GM19240 (cell line): ENCODE measurements around the gene RNF19B.
A peak's percentile ranks its signal among the peaks of the same experiment; 100 is the strongest.

Source experiments
- DNase-seq: peaks from one replicate; pipeline ENCODE4 v3.0.0; 2011; ENCODE audit warnings: low spot score; ENCODE audit not compliant: insufficient read length

Gene RNF19B

DNA sequence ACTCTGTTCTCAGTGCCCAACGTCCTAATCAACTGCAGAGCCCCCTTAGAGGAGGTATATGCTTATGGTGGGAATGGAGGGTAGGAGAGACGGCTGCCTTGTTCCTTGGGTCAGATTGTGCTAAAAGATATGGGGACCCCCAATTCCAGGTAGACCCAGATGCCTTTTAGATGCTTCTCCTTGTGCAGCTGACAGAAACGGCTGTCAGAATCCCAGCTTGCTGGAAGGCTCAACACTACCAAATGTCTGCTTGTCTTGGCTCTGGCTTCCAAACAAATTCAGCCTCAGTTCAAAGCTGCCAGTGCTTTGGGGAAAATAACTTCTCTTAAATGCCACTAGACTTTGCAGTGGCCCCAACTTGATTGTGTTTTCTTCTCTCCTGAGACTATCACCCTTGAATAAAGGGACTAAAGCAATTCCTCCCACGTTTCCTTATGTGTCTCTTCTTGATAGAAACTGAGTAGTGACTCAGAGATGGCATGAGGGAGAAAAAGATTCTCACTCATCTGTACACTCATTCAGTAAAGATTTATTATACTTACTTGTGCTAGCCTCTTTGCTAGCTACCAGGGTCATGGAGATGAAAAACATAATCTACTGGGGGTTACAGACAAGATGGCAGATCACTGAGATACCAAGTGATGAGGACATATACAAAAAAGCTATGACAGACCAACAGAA is 3.4 kb upstream of the RNF19B start:
- no peak for DNase-seq

DNA sequence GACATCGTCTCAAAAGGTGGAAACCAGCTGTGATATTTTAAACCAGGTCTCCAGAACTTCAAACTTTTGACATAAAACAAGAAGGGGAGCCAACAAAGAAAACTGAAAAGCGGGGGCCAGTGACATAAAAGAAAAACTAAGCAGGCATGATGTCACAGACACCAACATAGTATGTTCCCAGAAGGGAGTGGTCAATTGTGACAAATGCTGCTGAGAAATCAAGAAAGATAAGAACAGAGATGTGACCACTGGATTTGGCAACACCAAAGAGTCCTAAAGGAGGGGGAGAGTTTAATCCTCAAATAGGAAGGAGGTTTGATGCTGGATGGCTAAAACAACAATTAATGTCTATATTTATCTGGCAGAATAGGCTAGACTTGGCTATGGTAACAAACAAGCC is 2.3 kb upstream of the RNF19B start:
- DNase-seq: no peak

DNA sequence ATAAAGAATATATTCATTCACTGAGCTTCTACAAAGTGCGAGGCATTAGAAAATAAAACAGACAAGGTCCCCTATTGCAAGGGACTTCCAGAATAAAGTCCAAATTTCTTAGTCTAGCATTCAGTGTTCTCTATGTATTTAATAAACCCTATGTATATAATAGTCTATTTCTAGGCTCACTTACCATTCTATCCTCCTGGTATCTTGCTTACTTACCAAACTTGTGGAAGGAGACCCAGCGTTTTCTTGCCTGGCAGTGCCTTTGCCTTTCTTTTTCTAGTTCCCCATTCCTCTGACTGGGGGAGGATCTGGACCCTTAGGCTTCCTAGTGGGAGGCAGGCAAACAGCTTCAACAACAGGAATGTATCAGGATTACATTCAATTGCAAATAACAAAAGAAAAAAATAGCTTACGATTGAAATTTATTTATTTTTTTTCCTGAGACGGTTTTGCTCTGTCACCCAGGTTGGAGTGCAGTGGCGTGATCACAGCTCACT is 690 bp upstream of the RNF19B start:
- DNase-seq: no peak

DNA sequence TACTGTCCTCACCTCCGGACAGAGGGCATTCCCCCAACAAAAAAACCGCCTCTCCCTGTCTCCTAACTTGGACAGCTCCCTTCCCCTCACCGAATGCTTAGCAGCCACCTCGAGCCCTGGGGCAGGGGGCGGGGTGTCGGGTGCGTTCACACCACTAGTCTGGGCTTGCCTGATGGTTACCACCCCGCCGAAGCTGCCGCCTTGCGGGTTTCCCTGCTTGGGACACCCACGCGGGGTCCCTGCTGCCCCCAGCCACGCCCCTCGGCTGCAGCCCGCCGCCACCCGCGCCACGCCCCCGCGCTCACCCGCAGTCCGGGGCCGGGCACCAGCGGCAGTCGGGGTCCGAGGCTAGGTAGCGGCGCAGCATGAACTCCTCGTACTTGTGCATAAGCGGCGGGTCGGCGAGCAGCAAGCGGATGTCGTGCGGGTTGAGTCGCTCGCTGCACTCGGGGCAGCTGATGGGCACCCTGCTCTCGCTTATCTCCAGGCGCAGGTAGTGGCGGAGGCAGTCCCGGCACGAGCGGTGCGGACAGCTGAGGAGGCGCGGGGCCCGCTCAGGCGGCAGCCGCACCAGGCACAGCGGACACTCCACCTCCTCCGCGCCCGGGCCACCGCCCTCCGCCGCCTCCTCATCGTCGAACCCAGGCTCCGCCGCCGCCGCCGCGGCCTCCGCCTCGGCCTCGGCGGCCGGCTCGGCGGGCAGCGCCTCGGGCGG is 706 bp downstream of the RNF19B start:
- peak; percentile 40 for DNase-seq

DNA sequence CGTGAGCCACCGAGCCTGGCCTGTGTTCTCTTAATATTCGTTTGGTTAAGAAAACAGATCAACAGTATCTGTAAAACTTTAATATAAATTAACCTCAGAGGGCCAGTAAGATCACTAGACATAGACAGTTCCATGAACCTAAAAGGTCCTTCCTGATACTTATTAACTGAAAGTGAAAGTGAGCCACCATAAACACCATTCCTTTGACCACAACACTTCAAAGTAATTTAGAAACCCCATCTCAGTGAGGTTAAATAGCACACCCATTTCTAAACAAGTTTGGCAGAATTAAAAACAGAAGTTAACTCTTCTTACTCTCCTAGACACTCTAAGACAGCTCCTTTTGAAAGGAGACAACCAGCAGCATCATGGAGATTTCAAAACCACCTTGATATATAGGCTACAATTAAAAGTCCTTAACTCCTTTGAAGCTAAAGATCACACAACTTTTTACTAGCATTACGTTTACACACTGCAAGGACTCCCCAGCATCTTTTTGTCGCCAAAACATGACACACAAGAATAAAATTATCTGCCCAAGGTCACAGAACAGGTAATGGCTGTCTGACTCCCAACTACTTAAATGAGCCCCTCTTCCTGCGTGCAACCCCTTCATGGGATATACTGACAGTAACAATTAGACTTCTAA is 2.2 kb downstream of the RNF19B start:
- peak; percentile 41 for DNase-seq

DNA sequence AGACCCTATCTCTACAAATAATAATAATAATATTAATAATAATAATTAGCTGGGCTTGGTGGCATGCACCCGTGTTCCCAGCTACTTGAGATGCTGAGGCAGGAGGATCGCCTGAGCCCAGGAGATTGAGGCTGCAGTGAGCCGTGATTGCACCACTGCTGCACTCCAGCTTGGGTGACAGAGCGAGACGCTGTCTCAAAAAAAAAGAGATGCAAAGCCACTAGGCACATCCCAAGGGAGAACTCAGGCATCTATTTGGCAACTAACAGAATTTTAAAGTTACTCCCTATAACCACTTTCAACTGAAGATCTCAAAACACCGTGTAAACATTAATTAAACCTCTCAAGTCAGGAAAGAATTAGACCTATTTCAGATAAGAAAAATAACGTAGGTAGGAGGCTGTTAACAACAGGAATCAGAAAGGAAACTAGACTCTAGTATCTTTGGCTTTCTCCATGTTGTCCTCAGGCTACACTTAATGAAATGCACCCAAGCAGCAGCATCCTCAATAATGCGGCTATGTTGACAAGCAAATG is 3.7 kb downstream of the RNF19B start:
- DNase-seq: no peak

DNA sequence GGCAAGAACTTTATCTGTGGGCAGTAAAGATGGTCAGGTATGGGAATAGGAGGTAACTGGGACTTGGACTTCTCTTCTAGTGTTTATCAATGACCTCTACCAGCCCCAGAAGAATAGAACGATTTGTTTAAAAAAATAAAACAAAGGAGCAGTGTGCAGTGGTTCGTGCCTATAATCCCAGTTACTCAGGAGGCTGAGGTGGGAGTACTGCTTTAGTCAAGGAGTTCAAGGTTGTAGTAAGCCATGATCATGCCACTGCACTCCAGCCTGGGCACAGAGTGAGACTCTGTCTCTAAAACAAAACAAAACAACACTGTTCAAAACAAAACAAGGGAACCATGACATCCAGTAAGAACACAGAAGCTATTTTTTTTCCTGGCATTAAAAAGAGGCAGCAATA is 4.3 kb downstream of the RNF19B start:
- no peak for DNase-seq

DNA sequence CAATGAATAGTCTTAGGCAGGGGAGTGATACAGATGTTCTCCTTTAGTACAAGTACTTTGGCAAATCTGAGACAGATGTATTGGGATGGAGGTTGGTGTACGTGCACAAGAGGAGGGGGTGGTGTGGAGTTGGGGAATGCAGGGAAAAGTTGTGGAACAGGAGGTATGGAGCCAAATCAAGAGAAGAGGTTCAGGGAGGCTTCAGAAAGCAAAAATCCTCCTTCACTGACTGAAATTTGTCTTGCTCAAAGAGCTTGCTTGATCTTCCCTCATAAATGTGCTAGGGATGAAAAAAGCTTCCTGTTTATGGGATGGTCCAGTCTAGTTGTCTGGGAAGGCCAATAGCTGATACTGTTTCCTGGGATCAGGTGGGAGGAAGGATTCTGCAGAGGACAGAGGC is 5.8 kb downstream of the RNF19B start:
- DNase-seq: no peak

DNA sequence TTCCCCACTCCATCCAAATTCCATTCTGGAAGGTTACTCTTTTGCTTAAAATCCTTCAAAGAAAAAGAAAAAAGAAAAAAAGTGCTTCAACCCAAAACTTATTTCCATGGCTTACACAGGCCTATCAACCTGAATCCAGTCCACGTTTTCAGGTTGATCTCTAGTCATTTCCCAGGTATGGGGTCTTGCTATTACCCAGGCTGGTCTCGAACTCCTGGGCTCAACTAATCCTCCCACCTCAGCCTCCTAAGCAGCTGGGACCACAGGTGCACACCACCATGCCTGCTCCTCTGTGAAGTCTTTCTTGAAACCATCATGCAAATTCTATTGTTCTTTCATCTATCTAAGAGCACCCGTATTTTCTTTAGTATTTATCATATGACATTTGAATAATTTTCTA is 7.6 kb downstream of the RNF19B start:
- no peak for DNase-seq

DNA sequence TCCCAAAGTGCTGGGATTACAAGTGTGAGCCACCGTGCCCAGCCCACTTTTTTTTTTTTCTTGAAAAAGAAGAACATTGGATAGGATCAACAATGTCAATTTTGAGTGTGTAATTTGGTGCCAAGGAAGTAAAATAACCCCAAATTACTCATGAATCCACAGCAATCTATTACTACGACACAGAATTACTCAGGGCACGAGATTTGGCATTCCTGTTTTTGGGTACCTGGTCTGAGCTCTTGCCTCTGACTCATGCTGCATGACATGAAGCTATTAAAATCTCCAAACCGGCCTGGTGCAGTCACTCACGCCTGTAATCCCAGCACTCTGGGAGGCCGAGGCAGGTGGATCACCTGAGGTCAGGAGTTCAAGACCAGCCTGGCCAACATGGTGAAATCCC is 10.4 kb downstream of the RNF19B start:
- no peak for DNase-seq

DNA sequence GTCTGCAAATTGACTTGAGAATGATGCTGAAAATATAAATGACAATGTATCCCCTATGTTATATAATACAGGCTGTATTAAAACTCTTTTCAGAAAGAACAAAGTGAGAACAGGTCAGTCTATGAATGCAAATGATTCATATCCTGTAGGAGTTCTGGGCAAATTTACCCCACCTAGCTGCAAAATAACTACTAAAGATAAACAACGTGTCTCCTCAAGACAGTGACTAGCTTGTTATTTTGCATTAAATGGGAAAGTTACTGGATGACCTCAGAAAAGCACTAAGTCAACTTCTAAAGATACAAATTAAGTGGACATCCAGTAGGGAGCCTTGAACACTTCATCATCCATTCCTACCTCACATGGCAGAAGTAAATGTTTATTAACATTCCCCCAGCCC is 11.1 kb downstream of the RNF19B start:
- DNase-seq: no peak

DNA sequence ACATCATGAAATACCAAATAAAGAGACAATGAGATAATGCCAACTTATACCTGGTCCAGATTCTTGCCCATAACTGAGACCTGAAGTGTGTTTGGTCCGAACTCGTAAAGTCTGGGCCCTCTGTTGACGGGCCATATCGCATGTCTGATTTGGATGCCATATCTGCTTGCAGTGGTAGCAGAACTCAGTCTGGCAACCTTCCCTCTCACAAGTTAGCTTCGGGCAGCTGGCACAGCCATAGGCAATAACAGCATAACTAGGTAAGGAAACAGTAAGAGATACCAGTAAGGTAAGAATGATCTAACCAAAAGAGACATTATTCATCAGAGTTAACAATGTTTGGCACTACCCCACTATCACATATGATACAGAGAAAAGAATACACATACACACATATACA is 15.1 kb downstream of the RNF19B start:
- no peak for DNase-seq

DNA sequence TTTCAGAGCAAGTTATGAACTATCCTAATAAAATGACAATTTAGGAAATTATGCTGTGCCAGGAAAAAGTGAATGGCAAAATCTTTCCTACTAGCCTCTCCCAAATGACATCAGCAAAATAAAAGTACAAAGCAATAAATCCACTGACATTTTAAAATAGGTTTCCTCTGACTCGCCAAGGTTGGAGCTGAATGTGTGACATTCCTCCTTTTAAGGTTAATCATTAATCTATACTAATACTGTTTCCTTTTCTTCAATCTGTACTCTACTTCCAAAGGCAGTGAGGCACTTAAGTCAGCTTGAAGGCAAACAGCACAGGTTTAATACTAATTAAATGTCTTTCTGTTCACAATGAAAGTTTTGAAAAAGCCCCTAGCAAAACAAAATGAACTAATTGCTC is 15.7 kb downstream of the RNF19B start:
- no peak for DNase-seq

DNA sequence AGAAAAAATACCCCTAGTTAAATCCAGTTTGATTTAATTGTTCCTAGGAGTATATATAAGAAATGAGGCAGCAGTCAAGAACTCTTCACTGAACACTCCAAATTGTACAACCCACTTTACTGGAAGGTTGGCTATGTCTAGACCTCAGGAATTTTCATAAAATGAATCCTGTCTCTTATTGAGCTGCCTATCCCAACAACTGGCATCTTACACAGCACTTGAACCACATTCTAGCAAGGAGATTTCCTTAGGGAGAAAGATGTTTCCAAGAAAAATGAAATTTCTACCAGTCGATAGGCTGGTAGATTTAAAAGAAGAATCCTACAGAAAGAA is 16.3 kb downstream of the RNF19B start:
- DNase-seq: no peak

DNA sequence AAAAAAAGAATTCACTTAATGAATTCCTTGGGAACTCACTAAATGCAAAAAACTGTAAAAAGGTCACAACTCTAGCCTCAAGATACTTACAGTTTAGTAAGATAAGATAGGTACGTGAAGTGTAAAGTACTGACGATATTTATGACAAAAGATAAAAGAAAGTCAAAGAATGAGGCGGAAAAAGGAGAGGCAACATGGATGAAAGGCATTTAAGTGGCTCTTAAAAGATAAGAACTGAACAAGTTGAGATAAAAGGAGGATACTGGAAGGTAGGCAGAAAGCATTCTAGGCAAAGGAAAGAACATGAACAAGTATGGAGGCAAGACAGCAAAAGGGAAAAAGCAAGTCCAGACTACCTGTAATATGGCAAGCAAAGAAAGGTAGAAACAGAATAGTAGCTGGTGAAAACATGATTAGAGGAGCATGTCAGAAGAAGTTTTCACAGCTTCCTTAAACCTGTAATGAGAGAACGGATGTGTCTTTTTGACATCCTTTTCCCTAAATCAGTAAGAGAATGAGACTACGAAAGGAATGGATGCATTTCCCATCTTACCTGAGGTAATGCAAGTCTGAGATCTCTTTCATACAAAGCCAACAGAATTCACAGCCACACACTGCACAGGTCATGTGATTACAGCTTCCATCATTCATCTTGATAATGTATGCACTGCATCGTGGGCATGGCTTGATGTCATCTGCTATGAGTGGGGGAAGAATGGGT is 16.8 kb downstream of the RNF19B start:
- DNase-seq: no peak

DNA sequence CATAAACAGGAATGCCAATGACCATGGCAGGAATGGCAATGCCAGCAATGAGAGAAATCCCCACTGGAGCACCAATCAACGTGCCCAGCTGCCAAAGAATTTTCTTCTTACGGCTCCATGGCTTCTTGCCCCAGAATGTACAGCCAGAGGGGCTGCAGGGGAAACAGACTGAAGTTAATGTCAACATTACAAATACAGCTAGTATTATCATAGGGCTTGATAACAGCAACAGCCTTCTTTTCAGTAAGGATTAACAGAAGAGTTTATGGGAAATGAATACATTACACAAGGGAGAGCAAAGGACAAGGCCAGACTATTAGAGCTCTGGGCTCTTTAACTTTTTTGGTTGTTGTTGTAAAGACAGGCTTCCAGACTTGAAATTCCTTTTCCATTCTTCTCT is 18.2 kb downstream of the RNF19B start:
- no peak for DNase-seq

DNA sequence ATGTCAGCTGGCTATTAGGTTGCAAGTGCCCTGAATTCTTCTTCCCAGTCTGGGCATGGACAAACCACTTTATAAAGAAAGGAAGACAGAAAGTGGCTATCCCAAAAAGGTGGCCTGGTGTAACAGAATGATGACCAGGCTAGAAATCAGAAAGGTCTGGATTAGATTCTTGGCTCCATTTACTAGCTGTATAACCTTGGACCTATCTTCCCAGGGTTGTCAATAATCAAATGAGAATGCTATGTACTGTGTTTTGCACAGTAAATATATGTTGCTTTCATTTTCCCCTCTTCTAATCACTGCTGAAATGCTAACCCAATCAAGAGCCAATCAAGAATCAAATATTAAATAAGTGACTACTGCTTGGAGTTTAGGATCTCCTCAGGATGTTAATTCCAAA is 20.4 kb downstream of the RNF19B start:
- no peak for DNase-seq

DNA sequence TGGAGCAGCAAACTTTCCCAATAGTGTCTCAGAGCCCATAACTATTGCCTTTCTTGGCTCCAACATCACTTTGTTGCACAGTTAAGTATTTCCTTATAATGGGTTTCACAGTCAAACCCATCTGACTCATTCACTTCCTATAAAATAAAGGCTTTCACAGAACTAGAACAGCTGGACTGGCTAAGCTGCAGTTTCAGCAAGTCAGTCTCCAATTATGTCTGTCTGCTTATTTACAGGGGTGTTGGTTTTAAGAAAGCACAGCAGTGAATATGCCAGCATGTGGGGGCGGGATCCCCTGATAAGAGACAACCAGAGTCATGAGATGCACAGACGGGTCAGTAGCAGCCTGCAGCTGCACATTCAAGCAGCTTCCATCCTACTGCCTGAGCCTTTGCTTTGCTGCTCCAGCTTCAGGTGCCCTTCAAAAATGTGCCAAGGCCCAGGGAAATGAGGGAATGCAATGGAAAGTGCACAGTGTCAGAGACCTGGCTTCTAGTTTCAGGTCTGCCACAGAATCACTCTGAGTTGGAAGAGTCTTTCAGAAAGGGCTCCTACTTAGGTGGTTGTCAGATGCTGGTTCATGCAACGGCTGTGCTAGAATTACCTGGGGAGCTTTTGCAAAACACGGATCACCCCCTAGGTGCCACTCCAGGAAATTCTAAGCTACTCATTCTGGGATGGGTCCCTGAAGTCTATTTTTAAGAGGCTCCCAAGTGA is 24.8 kb downstream of the RNF19B start:
- DNase-seq: no peak

DNA sequence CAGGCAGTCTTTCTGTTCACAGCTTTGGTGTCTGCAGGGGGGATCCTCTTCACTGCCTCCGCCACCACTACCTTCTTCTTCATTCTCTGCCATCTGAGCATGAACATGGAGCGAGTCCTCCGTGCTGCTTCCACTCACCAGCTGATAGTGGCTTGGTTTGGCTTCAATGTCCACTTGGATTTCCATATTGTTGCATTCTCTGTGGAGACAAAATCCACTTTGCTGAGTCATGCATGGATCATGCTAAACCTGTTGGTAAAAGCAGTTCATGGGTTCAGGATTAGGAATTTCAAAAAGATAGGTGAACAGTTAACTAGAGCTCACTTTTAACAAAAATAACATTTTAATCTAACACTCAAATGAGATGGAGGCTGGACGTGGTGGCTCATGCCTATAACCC is 27.5 kb downstream of the RNF19B start:
- DNase-seq: no peak

DNA sequence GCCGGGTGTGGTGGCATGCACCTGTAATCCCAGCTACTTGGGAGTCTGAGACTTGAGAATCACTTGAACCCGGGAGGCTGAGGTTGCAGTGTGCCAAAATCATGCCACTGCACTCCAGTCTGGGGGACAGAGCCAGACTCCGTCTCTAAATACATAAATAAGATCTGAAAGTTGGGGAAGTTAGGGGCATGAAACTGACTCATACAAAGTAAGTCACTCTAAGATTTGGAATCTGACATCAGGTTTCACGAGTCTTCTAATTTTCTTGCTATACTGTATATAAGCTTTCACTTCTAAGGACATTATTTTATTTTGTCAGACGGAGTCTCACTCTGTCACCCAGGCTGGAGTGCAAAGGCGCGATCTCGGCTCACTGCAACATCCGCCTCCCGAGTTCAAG is 30.1 kb downstream of the RNF19B start:
- no peak for DNase-seq

DNA sequence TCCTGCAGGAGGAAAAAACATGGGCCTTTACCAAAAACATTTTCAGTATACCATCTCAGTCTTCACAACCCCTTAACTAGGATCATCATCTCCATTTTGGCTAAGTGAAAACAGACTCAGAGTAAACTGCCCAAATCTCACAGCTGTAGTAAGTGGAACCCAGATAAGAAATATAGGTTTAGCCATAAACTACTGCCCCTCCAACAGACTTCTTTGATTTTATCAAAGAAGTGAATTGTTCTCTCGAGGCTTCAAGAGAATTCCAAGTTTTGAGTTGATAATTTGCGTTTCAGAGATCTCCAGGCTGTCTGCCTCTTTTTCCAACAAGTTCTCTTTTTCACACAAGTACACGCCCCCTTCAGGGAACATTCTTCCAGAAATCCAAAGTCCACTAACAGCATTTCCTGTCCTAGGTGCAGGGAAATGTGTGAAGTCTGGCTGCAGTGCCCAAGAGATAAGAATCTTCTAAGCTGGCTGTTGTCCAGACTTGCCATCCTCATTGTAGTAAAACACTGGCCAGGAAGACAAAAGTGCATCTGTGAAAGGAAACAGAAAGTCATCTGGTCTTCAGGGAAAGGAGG is 30.8 kb downstream of the RNF19B start:
- no peak for DNase-seq
